K562 (cell line): ENCODE data around the gene TMEM141. TPM values are rescaled to one million over a fixed set of nuclear protein-coding genes. Genes with fewer than 3 reads are reported as not detected.

Experiments used
- ARID2 ChIP-seq: fragments of 450-650 bp; IDR thresholded peaks from 2 replicates; pipeline ENCODE4 v1.6.1; 2017; ENCODE audit warnings: antibody characterized with exemption, mild to moderate bottlenecking
- FOXA3 ChIP-seq, 2 experiments: fragments of 450-650 bp in 1 of 2; sonication (generic) in 1 of 2; formaldehyde crosslinking; IDR thresholded peaks in 1 of 2; conservative IDR thresholded peaks in 1 of 2; 2 replicates each; pipeline versions ENCODE4 v1.4.0 to v1.8.0; 2020 to 2022; ENCODE audit warnings: mild to moderate bottlenecking in 2 of 2, missing genetic modification reagents in 1 of 2
- FOXK1 ChIP-seq: sonication (generic); formaldehyde crosslinking; IDR thresholded peaks from 2 replicates; pipeline ENCODE4 v1.8.0; 2022; ENCODE audit warnings: missing genetic modification reagents, mild to moderate bottlenecking, borderline replicate concordance
- RAD21 ChIP-seq, 2 experiments: fragments of 250-450 bp in 1 of 2; fragments of 450-650 bp in 1 of 2; sonication (Bioruptor Pico) in 1 of 2; formaldehyde crosslinking in 1 of 2; IDR thresholded peaks in 1 of 2; conservative IDR thresholded peaks in 1 of 2; 2 replicates each; pipeline versions ENCODE4 v1.4.0 to v1.8.0; 2020 to 2022; ENCODE audit warnings: mild to moderate bottlenecking in 2 of 2, moderate library complexity in 1 of 2
- SNIP1 ChIP-seq: fragments of 450-650 bp; IDR thresholded peaks from 2 replicates; pipeline ENCODE4 v1.7.1; 2017; ENCODE audit warnings: low read depth, mild to moderate bottlenecking
- SRSF7 ChIP-seq: fragments of 200-400 bp; formaldehyde crosslinking; optimal IDR thresholded peaks from 2 replicates; pipeline ENCODE3; 2017; ENCODE audit warnings: mild to moderate bottlenecking, low read depth, low read length
- ZNF23 ChIP-seq: fragments of 250-450 bp; sonication (Bioruptor Pico); IDR thresholded peaks from 2 replicates; pipeline ENCODE4 v1.4.0; 2020; ENCODE audit warnings: mild to moderate bottlenecking
- ZNF668 ChIP-seq: fragments of 250-450 bp; sonication (Bioruptor Pico); IDR thresholded peaks from 2 replicates; pipeline ENCODE4 v1.8.0; 2022; ENCODE audit warnings: mild to moderate bottlenecking, inconsistent platforms
- ZNF76 ChIP-seq: fragments of 250-450 bp; sonication (Bioruptor Pico); IDR thresholded peaks from 2 replicates; pipeline ENCODE4 v1.4.0; 2020; ENCODE audit warnings: mild to moderate bottlenecking, moderate library complexity, borderline replicate concordance
- ZNF79 ChIP-seq: fragments of 250-450 bp; sonication (Bioruptor Pico); IDR thresholded peaks from 2 replicates; pipeline ENCODE4 v1.4.0; 2020; ENCODE audit warnings: low read depth, mild to moderate bottlenecking, moderate library complexity
- polyA plus RNA-seq, 8 experiments: library from polyadenylated mRNA; depleted of rRNA in 4 of 8; stranded (reverse) in 5 of 8; unstranded in 3 of 8; fragments of >200 nt; fragmentation: Nextera tagmentation in 2 of 8; fragmentation: Illumina TruSeq in 1 of 8; extraction: Ambion mirVana in 2 of 8; extraction: Trizol in 1 of 8; gene quantifications; 2 replicates each; pipeline versions ENCODE4 v1.2.1 to v1.2.3, GENCODE V29; 2011 to 2014; ENCODE audit warnings: inconsistent platforms in 1 of 8, missing spikeins in 1 of 8
- total RNA-seq, 7 experiments: library from RNA; depleted of rRNA in 6 of 7; stranded (reverse); fragments of >200 nt in 6 of 7; fragmentation: Illumina TruSeq in 2 of 7; extraction: Trizol in 2 of 7; gene quantifications; 2 replicates each; pipeline versions ENCODE4 v1.2.1 to v1.2.3, GENCODE V29; 2011 to 2021; ENCODE audit warnings: low replicate concordance in 1 of 7
- TF ChIP-seq, protein P1 (sequence below), 2 experiments: fragments of 450-650 bp in 1 of 2; IDR thresholded peaks; 2 replicates each; pipeline ENCODE4 v1.6.1; 2011 to 2017; ENCODE audit warnings: low read depth in 2 of 2, antibody characterized with exemption in 1 of 2, borderline replicate concordance in 1 of 2, low read length in 1 of 2, mild to moderate bottlenecking in 1 of 2, mixed read lengths in 1 of 2; ENCODE audit not compliant: control insufficient read depth in 1 of 2
- TF ChIP-seq, protein P2 (sequence below): sonication (generic); formaldehyde crosslinking; IDR thresholded peaks from 2 replicates; pipeline ENCODE4 v1.8.0; 2023; ENCODE audit warnings: mild to moderate bottlenecking, missing genetic modification reagents
- TF ChIP-seq, protein P3 (sequence below): fragments of 250-450 bp; sonication (Bioruptor Pico); IDR thresholded peaks from 2 replicates; pipeline ENCODE4 v1.4.0; 2020; ENCODE audit warnings: mild to moderate bottlenecking, moderate library complexity, borderline replicate concordance
- TF ChIP-seq, protein P4 (sequence below), 2 experiments: fragments of 450-650 bp; IDR thresholded peaks; 2 replicates each; pipeline ENCODE4 v1.6.1; 2016

Gene TMEM141
- total and polyA plus RNA-seq, 9 of the 15 experiments (the other 6 are each of a cell fraction or from before 2014, with no cell fraction given) = 21.5 to 123 (median 74.8) TPM

DNA sequence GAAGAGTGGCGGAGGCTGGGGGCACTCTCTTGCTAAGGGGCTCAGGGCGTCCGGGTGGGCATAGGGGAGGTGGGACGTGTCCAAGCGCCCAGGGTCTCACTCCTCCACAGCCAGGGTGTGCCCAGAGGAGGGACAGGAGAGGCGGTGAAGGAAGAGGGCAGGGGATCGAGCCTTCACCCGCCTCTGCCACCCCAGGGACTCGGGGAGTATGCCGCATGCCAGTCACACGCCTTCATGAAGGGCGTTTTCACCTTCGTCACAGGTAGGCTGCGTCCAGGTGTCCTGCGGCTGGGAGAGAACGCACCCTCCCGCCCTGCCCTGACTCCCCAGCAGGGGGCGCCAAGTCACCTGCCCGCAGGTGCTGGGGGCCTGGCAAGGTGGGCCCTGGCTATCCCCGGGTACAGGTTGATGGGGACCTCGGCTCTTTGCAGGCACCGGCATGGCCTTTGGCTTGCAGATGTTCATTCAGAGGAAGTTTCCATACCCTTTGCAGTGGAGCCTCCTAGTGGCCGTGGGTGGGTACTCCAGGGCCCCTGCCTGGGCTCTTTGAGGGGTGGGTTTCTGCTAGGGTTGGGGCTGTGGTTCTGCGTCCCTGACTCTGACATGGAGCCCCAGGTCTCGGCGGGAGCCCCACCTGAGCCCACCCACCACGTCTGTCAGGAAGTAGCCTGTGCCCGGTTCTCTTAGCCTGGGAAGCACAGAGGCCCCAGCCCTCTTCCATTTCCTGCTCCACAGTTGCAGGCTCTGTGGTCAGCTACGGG, 552 bp downstream of the TMEM141 start (continued):
- TF ChIP-seq, protein P1, sequence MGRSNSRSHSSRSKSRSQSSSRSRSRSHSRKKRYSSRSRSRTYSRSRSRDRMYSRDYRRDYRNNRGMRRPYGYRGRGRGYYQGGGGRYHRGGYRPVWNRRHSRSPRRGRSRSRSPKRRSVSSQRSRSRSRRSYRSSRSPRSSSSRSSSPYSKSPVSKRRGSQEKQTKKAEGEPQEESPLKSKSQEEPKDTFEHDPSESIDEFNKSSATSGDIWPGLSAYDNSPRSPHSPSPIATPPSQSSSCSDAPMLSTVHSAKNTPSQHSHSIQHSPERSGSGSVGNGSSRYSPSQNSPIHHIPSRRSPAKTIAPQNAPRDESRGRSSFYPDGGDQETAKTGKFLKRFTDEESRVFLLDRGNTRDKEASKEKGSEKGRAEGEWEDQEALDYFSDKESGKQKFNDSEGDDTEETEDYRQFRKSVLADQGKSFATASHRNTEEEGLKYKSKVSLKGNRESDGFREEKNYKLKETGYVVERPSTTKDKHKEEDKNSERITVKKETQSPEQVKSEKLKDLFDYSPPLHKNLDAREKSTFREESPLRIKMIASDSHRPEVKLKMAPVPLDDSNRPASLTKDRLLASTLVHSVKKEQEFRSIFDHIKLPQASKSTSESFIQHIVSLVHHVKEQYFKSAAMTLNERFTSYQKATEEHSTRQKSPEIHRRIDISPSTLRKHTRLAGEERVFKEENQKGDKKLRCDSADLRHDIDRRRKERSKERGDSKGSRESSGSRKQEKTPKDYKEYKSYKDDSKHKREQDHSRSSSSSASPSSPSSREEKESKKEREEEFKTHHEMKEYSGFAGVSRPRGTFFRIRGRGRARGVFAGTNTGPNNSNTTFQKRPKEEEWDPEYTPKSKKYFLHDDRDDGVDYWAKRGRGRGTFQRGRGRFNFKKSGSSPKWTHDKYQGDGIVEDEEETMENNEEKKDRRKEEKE (IDR thresholded peaks at IDR 0.05; ENCODE audit: borderline replicate concordance in 1 of 2, control insufficient read depth in 1 of 2, low read depth in 2 of 2, low read length in 1 of 2) = no peak
- TF ChIP-seq, protein P2, sequence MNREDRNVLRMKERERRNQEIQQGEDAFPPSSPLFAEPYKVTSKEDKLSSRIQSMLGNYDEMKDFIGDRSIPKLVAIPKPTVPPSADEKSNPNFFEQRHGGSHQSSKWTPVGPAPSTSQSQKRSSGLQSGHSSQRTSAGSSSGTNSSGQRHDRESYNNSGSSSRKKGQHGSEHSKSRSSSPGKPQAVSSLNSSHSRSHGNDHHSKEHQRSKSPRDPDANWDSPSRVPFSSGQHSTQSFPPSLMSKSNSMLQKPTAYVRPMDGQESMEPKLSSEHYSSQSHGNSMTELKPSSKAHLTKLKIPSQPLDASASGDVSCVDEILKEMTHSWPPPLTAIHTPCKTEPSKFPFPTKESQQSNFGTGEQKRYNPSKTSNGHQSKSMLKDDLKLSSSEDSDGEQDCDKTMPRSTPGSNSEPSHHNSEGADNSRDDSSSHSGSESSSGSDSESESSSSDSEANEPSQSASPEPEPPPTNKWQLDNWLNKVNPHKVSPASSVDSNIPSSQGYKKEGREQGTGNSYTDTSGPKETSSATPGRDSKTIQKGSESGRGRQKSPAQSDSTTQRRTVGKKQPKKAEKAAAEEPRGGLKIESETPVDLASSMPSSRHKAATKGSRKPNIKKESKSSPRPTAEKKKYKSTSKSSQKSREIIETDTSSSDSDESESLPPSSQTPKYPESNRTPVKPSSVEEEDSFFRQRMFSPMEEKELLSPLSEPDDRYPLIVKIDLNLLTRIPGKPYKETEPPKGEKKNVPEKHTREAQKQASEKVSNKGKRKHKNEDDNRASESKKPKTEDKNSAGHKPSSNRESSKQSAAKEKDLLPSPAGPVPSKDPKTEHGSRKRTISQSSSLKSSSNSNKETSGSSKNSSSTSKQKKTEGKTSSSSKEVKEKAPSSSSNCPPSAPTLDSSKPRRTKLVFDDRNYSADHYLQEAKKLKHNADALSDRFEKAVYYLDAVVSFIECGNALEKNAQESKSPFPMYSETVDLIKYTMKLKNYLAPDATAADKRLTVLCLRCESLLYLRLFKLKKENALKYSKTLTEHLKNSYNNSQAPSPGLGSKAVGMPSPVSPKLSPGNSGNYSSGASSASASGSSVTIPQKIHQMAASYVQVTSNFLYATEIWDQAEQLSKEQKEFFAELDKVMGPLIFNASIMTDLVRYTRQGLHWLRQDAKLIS = peak; percentile 89
- TF ChIP-seq, protein P3, sequence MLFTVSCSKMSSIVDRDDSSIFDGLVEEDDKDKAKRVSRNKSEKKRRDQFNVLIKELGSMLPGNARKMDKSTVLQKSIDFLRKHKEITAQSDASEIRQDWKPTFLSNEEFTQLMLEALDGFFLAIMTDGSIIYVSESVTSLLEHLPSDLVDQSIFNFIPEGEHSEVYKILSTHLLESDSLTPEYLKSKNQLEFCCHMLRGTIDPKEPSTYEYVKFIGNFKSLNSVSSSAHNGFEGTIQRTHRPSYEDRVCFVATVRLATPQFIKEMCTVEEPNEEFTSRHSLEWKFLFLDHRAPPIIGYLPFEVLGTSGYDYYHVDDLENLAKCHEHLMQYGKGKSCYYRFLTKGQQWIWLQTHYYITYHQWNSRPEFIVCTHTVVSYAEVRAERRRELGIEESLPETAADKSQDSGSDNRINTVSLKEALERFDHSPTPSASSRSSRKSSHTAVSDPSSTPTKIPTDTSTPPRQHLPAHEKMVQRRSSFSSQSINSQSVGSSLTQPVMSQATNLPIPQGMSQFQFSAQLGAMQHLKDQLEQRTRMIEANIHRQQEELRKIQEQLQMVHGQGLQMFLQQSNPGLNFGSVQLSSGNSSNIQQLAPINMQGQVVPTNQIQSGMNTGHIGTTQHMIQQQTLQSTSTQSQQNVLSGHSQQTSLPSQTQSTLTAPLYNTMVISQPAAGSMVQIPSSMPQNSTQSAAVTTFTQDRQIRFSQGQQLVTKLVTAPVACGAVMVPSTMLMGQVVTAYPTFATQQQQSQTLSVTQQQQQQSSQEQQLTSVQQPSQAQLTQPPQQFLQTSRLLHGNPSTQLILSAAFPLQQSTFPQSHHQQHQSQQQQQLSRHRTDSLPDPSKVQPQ = no peak
- peak in 1 of 2 experiments; percentile 73; a peak in 1 of 4 replicates for TF ChIP-seq FOXA3 (CRISPR knock-in tag; conservative IDR thresholded peaks at IDR 0.05 in 1 of 2, IDR thresholded peaks at IDR 0.05 in 1 of 2)
- TF ChIP-seq ZNF76 (CRISPR knock-in tag) = peak; percentile 77; the same call in 1 of the 2 replicates
- TF ChIP-seq ARID2 = no peak
- TF ChIP-seq RAD21 (CRISPR knock-in tag; conservative IDR thresholded peaks at IDR 0.05 in 1 of 2, IDR thresholded peaks at IDR 0.05 in 1 of 2) = peak; percentile 38 to 67; a peak in 3 of 4 replicates
- no peak for TF ChIP-seq SRSF7
- TF ChIP-seq ZNF23 (CRISPR knock-in tag) = no peak
- TF ChIP-seq FOXK1 (CRISPR knock-in tag) = 0 out of 2 replicates have a peak, but pooled peaks have one; percentile 51
- TF ChIP-seq, protein P4, sequence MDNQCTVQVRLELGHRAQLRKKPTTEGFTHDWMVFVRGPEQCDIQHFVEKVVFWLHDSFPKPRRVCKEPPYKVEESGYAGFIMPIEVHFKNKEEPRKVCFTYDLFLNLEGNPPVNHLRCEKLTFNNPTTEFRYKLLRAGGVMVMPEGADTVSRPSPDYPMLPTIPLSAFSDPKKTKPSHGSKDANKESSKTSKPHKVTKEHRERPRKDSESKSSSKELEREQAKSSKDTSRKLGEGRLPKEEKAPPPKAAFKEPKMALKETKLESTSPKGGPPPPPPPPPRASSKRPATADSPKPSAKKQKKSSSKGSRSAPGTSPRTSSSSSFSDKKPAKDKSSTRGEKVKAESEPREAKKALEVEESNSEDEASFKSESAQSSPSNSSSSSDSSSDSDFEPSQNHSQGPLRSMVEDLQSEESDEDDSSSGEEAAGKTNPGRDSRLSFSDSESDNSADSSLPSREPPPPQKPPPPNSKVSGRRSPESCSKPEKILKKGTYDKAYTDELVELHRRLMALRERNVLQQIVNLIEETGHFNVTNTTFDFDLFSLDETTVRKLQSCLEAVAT (IDR thresholded peaks at IDR 0.05) = peak; percentile 51 to 65; a peak in 2 of 4 replicates
- no peak for TF ChIP-seq ZNF79 (CRISPR knock-in tag)
- TF ChIP-seq ZNF668 = no peak
- no peak for TF ChIP-seq SNIP1
